Limb (tissue), 2 donors: ENCODE data around the gene ZNF775.

ENCODE experiments used
- DNase-seq, 2 donors: peaks; one replicate each; pipeline ENCODE4 v3.0.0-alpha.2; 2016; ENCODE audit errors: extremely low spot score in 2 of 2

Gene ZNF775

DNA sequence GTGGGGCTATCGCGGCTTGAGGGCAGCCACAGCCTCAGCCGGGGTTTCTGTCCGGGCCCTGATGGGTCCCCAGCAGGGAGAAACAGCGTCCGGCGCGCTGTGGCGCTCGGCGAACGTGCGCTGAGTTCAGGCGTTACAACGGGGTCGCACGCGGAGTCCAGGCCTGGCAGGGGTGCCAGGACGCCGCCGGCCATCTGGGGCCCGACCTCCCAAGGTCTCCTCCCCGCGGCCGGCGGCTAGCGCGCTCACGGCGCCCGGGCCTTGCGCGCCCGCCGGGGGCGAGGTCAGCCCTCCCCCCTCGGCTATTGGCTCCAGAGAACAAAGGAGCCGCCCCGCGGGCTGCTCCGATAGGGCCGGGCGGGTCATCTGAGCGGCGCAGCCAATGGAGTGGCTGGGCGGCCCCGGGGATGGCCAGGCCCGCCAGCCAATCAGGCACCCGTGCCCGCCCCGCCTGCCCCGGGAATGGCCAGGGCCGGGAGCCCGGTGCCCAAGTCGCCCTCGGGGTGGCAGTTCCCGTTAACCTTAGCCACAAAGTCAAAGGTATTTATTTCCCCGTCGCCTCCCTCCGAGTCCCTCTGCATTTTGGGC is at the start of gene ZNF775:
Gene ZNF775 (plus strand): TSS at position 478 of the 588 bp plus-strand sequence. CDS start 9,141 bp downstream, outside the sequence.
- DNase-seq = peak; percentile 96

DNA sequence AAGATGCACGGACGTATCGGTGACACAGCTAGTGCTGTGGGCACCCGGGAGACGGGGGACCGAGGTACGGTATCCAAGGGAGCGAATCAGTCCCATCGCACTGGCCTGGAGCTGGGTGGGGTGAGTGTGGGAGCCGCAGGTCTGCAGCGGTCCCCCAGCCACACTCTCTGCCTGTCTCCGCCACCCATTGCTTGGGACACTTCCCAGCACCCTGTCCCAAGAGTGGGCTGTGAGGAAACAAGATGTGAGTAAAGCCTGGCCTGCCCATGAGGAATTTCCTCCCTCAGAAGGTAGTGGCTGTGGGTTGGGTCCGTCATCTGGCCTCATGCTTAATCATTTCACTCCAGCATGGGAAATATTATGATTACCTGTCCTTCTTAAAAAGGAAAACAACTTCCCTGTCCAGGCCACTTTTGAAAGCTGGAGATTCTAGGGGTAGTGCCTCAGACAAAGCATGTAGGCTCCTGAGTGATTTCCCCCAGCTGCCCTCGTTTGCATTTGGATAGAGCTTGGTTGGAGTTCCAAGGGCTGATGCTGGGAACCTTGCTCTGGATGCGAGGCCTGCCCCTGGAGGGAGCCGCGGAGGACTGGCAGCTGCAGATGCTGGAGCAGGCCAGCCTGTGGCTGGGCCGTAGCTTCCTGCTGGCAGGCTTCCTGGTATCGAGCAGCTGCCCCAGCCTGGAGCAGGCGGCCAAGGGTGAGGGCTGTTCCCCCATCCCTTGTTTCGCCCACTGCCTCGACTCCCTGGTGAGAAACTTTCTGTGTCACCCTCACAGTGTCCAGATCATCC is 49.6 kb upstream of the ZNF775 start:
- DNase-seq = no peak

DNA sequence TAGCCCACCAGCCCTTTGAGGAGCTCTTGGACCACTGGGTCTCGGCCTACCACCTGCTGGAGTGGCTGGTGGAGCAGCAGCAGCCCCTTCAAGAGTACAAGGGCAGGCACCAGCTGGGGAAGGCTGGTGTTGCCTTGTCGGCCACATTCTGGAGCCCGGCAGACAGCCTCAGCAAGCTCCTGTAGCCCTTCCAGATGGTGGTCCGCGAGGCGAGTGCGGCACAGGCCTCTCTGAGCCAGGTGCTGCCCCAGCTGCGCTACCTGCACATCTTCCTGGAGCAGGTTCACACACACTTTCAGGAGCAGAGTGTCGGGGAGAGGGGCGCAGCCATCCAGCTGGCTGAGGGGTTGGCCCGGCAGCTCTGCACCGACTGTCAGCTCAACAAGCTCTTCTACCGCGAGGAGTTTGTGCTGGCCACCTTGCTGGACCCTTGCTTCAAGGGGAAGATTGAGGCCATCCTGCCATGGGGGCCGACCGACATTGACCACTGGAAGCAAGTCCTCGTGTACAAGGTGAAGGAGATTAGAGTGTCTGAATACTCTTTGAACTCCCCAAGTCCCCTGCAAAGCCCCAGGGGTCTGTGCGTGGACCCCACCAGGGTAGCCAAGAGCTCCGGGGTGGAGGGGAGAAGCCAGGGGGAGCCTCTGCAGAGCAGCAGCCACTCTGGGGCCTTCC is 48.8 kb upstream of the ZNF775 start:
- DNase-seq = no peak

DNA sequence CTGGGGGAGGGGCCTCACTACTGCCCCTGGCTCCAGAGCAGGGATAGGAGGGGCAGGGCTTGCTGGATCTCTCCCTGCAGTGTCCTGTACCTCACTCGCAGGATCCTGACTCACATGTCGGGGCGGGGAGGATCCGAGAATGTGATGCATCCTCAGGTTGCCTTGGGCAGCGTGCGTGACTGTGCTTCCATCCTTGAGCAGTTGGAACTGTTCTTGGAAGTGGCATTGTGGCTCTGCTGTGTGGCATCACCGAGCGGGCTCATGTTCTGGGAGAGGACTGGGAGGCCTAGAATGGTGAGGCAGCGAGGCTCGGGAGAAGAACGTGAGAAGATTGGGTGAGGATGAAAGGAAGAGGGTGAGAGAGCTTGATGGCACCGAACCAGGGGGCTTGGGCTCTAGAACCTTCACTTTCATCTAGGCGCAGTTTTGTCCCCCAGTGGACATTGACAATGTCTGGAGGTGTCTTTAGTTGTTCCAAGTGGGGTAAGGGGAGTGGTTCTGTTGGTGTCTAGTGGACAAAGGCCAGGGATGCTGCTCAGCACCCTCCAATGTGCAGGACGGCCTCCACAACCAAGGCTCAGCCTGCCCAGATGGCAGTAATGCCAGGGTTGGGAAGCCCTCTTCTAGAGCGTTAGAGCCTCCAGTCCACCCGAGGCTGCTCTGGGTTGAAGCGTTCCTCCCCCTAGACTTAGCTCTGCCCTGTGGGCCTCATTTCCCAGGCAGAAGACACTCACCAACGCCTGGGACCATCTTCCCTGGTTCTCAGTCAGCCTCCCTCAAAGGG is 46.1 kb upstream of the ZNF775 start:
- DNase-seq = no peak

DNA sequence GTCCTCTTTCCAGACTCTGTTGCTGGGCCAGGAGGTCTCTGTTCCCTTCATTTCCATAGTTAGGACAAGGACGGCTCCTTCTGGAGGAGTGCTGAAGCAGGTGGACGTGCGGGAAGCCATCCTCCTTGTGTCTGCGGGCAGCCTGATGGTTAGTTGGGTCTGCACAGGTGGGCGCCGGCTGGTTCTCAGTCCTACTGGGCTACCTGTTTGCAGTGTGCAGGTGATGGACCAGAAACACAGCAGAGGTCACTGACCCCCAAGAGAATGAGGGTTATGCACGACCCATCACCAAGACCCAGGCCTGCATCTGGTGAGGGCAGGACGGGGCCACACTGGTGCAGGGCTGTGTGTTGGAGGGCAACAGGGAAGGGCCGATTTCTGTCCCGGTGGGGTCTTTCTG is 45.5 kb upstream of the ZNF775 start:
- no peak for DNase-seq

DNA sequence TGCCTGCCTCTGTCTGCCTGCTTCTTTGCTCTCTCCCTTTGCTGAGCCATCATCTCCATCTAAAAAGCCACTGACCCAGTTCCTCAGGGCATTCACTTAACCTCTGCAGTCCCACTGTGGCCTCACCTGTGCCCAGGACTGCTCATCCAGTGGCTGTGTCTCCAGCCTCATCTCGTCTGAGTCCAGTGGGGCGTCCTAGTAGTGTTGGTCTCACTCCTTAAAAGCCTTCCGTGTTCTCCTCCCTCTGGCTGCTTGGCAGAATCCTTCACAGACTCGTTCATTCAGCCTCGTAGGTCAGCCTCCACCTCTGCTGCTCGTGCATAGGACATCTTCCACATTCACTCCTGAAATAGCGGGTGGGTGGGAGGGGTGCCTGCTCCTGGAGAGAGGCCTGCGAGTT is 45.0 kb upstream of the ZNF775 start:
- DNase-seq = no peak

DNA sequence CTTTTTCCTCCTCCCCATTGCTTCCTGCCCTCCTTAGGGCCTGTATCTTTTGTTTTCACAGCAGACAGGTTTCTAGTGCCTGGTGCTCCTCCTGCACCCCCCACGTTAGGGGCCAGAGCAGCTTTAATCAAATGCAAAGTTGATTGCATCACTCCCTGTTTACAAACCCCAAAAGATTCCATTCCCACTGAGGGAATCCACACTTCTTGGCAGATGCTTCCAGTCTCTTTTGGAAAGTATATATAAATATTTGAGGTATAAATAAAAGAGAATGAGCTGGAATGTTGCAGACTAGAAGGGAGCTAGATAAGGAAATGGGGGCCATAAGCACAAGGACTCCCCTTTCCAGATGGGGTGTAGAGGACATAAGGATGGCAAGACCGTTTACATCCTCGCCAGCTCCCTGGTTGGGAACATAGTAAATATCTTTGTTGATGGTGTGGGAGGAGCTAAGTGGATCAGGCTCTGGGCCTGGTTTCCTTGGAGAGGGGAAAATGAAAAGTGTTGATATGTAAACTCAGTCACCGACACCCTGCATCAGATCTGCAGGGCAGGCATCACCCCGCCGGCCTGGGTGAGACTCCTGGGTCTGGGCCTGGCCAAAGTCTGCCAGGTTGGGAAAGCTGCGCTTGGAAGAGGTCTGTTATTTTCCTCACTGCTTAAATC is 43.9 kb upstream of the ZNF775 start:
- no peak for DNase-seq

DNA sequence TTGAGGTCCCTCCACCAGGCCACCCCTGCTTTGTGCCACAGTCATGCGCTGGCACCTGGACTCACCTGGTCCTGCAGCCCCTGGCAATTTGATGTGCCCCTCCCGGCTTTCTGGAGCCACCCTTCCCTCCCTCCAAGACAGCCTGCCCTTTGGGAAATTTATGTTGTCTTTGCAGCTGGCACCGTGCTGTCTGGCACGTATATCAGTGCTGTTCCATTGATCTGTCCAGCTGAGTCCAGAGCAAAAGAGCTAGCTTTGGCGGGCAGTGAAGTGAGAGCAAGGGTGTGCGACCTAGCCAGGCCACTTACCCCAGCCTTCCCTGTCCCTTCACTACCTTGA is 43.4 kb upstream of the ZNF775 start:
- no peak for DNase-seq

DNA sequence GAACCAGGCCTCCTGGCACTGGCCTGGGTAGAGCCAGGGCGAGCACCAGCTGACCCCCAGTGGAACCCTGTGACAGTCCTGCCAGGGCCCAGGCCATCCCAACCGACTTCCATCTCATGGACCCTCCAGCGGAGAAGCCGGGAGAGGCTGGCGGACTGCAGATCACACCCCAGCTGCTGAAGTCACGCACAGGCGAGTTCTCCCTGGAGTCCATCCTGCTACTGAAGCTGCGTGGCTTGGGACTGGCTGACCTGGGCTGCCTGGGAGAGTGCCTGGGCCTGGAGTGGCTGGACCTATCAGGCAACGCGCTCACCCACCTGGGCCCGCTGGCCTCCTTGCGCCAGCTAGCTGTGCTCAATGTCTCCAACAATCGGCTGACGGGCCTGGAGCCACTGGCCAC is 42.4 kb upstream of the ZNF775 start:
- no peak for DNase-seq

DNA sequence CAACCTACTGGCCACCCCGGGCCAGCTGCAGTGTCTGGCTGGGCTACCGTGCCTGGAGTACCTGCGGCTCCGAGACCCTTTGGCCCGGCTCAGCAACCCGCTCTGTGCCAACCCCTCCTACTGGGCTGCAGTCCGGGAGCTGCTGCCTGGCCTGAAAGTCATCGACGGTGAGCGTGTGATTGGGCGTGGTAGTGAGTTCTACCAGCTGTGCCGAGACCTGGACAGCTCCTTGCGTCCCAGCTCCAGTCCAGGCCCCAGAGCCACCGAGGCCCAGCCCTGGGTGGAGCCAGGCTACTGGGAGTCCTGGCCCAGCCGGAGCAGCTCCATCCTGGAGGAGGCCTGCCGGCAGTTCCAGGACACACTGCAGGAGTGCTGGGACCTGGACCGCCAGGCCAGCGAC is 42.0 kb upstream of the ZNF775 start:
- DNase-seq = no peak

DNA sequence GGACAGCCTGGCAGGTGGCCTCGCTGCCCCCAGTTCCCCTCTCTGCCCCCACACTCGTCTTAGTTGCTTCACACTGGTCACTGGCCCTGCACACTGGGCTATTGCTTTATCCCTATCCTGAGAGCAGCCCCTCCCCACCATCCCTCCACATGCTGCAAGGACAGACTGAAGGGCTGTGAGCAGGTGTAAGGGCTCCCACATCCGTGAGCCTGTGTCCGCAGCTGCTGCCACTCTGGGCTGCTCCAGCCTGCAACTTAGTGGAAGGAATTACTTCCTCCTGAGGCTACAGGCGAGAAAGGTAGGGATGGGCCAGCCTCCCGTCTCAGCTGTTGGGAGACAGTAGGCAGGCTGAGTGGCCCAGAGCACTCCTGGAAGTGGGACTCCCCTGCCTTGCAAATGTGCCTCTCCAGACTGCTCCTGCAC is 41.5 kb upstream of the ZNF775 start:
- no peak for DNase-seq

DNA sequence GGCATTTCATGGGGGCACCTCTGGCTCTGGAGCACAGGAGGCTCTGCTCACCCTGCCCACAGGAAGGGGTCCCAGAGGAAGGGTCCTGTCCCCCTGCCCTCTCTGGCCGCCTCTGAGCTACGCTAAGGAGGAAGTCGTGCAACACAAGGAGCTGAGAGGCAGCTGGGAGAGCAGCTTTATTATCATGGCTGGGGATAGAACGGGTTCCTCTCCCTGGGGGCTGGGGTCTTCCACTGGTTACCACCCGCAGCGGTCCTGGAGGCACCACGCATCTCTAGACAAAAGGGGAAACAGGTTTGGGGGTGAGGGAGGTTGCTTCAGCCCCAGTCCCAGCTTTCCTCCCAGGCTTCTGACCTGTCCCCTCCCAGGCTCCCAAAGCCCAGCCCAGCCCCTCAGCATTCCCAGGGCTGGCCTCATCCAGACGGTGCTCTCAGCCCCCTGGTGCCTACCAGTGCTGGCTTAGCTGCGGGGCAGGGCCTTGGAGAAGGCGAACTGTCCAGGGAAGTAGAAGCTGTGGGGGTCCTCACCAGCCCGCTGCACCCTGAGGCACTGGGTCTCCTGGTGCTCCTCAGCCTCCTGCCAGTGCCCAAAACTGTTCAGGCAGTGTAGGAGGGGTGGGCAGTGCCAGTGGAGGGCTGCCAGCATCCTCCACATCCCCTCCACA is 40.8 kb upstream of the ZNF775 start:
- DNase-seq = no peak

DNA sequence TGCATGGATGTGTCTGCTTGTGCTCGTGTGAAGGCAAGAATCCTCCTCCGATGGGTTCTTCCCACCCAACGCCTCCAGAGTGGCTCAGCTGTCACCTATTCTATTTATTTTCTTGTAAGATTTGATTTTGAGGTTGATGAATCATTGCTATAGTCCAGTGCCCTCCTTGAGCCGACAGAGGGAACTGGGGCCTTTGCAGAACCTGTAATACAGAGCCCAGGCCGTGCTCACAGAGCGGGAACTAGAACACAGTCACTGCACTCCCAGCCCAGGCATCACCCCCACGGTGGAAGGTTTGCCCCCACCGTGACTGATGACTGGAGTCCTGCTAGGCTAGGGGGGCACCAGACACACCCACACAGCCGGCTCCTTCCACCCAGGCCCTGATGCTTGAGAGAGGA is 39.7 kb upstream of the ZNF775 start:
- DNase-seq = no peak

DNA sequence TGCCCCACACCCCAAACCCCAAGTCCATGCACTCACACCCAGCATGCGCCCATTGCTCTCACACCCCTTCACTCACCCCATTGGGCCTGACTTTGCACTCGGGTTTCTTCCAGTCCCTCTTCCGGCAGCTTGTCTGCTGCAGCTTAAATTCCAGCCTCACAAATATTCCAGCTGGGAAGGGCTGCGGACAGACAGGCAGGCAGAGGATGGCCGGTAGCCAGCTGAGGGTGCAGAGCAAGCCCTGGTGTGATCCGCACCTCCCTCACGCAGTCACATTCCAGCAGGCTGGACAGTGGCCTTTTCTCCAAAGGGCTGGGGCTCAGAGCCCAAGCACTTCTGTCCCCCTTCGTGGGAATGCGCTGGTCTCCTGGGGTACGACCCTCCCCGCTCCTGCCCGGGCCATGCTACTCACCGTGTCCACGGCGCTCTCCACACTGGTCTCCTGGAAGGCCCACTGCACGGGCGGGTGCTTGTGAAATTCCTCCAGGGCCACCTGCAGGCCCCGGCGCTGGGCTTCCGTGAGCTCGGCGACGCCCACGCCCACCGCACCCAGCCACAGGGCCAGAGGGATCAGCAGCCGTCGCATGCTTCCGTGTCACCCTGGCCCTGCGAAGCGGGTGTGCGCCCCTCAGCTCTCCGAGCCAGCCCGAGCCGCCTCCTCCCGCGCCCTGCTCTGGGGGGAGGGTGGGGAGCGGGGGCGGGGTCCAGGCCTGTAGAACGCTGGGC is 38.9 kb upstream of the ZNF775 start:
- DNase-seq = no peak

DNA sequence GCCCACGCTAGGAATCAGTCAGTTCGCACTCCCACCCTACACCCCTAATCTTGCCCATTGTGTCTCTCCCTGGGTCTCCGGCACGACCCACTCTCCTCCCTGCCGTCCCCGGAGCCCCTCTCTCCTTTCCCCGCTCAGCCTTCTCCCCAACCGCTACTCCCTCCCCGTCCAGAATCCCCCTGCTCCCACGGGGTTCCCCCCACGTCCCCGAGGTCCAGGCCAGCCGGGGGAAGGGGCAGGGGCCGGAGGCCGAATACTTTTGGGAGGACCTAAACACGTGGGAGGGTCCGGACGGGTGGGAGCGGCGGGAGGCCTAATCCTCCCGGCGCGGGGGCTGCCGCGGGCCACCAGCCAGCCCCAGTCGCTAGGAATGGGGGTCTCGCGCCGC is 38.3 kb upstream of the ZNF775 start:
- no peak for DNase-seq

DNA sequence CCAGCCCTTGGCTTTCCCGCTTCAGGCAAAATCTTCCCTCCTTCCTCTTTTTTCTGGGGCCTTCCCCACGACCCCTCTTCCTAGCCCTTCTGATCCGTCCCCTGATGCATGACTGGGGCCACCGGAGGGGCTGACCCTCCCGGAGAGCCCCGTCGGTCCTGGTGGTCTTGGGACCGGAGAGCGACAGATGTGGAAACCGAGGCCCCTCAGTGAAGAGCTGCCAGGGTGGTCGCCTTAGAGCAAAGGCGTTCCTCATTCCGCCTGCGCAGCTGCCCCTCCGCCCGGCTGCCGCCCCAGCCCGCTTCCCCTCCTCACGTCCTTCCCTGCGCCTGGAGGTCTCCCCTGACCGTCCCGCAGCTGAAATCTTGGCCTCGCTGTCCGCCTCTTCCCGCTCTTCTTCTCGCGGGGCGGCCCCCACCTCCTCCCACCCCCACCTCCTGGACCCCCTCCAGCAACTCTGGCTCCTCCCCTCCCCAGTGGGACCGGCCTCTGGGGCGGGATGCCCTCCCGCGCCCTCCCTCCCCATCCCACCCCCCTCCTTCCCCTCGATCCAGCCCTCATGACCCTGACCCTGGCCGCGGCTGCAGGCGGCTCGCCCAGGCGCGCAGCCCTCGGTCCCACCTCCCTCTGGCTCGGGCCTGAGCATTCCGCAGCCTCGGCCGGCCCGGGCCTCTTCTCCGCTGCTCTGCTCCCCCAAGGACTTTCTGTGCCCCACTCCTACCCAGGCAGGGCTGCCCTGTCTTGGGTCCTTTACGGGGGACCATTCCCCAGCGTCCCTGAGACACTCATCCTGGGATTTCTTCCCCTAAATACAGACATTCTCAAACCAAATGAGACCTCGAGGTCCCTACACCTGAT is 37.6 kb upstream of the ZNF775 start, which contains the start of gene RARRES2:
Gene RARRES2 (minus strand): TSS at position 367 of the 858 bp plus-strand sequence. CDS start 1,020 bp downstream, outside the sequence.
- DNase-seq = peak in 1 of 2 donors; percentile 61

DNA sequence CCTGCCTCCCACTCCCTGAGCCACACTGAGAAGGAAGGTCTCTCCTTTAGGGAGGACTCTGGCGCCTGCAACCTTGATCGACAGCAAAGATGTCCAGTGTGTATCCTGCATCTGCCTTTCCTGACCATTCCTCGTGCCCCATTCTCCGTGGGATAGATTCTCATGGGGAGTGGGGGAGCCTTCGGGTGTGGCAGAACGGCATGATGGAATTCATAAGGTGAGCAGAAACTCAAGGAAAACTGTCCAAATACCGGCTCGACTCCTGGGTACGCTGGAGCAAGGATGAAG is 37.1 kb upstream of the ZNF775 start:
- DNase-seq = no peak

DNA sequence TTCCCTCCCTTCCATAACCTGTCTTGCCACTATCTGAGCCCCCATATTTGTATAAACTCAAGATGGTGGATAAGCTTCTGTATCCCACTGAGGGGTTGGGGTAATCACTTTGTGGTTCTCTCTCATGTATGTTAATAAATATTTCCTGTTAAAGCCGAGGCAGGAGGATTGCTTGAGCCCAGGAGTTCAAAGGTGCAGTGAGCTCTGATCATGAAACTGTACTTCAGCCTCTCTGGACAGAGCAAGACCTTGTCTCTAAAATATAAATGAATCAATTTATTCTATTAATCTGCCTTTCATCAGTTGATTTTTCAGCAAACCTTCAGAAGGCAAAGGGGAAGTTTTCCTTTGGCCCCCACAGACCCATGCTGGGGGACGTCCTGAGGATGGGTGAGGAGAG is 35.9 kb upstream of the ZNF775 start:
- no peak for DNase-seq

DNA sequence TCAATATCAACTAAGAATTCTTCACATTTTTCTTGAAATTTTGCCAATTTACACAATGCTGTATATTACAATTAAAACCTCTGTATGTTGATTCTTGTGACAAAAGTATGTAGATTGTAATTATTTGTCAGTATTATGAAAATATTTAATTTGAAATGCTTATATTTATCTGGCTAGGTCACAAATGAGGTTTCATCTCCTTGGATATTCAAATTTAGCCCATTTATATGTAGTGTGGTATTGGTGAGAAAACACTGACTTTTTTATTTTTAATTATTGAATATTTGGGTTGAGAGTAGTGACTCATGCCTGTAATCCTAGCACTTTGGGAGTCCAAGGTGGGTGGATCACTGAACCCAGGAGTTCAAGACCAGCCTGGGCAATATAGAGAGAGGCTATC is 34.8 kb upstream of the ZNF775 start:
- no peak for DNase-seq
